Midbrain (tissue), 1 donor: ENCODE results near the gene GDF2.
A peak's percentile ranks its signal among the peaks of the same experiment; 100 is the strongest.

Experiments used
- DNase-seq: peaks from one replicate; lab custom pipeline; 2025; lab: John Stamatoyannopoulos, UW

The GDF2 gene

DNA sequence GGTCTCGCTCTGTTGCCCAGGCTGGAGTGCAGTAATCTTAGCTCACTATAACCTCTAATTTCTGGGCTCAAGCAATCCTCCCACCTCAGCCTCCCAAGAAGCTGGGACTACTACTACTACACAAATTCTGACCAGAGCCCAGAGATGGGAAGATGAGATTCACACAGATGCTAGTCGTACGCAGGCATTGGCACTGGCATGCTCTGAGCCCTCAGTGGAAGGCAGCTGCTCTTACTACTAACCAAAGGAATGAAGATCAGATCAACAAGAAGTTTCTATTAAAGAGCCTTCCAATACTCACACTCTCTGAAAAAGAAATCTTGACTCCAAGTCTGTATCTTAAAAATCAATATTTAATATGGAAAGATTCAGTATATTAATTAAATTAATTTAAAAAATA lies 10.7 kb downstream of the GDF2 start:
- DNase-seq, result no peak

DNA sequence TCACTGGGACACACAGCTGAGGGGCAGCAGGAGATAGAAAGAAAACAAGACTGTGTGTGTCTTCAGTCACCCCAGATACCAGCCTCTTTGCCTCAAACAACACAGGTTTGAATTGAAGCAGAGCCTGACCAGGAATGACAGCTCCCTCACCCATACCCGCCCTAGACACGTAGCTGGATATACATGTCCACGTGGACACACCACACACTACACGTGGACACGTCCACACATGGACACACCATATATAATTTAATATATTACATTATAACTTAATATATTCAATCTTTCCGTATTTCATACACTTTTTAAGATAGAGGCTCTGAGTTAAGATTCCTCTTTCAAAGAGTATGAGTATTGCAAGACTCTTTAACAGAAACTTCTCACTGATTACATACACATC lies 11.3 kb downstream of the GDF2 start:
- no peak for DNase-seq

DNA sequence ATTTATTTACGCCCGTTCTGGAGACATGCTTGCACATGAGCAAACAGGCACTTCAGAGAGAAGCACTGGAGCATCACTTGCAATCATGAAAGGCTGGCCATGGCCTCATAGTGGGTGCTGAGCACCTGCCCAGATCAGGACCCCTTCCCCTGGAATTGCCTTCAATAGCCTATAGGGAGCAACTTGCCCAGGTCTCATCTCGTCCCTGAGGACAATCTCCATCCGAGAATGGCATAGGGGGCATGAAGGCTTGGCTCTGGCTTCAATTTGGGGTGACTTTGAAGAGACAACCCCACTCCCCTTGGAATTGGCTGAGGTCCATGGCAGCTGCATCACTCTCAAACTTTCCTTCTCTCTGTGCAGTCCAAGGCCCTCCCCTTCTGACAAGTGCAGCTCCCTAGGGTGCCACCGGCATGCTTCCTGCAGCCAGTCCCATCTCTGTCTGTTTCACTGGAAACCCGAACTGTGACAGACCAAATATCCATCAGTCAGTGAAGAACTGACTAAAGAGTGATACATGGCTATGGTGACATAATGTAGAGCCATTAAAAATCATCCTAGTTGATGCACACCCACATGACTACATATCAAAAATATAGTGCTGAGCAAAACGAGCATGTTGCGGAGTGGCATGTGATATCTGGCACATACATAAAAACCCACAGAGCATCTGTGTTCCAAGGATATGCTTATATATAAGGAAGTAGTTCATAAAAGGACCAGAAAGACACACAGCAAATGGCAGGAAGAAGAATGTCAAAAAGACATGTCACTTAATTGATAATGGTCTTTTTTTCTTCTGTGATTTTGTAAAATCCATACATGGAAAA lies 12.4 kb downstream of the GDF2 start:
- no peak for DNase-seq

DNA sequence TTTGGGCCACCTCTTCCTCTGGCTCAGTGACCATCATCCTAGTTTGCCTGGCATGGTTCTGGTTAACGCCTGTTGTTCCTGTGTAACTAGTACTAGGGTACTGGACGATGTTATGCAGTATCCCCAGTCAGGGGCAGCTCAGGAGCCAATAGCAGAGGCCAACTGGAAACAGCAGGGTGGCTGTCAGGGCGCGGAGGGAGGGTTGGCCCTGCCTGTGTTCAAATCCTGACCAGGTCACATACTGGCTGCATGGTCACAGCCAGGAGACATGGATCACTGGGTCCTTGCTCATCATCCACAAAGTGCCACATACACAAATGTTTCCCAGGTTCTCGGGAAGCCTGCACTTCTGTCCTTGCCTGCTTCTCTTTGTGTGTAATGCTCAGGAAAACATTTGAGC lies 13.7 kb downstream of the GDF2 start:
- DNase-seq, result no peak

DNA sequence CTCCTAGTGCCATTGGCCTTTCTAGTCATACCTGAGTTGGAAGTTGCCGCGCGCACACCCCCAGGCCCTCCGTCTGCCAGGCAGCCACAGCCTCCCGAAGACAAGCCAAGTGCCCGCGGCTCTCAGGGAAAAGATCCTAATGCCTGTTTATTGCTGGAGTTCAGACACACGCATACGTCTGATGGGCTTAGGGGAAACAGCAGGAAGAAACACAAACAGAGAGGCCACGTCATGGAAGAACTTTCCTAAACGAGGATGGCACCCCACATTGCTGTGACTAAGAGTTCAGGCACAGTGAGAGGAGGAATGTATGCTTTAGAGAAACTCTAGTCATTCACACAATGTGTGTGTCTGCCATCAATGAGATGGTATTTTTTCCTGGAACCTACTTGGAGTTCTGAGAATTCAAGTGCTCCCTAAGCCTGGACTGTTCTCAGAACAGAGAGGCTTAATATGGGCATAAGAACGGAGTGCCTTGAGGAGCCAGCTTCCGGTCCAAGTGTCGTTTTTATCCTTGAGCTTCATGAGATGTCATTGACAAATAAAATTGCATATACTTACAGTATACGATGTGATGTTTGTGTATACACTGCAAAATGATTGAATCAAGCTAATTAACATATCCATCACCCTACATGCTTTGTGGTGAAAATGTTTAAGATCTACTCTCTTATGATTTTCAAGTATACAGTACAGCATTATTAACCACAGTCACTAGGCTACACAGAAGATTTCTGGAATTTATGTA lies 14.3 kb downstream of the GDF2 start:
- DNase-seq, result no peak

DNA sequence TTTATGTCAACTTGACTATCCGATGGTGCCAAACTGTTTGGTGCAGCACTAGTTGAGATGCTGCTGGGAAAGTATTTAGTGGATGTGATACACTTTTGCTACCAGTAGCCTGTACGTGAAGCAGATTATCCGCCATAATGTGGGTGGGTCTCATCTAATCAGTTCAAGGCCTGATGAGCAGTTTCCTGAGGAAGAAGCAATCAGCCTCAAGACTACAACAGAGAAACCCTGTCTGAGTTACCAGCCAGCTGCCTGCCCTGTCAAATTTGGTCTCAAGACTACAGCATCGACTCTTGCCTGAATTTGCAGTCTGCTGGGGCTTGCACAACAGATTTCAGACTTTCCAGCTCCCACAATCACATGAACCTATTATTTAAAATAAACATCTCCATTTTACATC lies 15.1 kb downstream of the GDF2 start:
- DNase-seq, result no peak

DNA sequence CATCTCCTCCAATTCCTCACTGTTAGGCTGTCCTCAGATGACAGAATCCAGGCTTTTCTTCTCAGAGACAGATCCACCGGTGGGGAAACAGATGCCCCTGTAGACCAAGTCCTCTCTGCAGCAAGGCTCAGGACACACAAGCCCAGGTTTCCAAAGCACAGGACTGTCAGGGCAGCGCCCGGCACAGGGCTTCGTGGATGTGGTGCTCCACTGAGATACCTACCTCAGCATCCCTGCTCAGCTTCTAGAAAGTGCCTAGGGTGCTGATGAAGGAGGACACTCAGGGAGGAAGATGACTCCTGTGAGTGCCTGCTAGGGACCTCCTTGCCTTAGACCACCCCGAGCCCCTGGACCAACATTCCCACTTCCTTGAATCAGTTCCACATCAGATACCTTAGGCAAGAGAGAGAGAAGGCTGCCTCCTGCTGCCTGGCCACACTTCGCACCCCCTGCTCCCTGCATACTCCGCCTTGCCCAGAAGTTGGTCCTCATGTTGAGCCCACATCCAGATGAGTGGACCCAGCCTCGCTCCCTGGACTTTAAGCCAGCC lies 17.0 kb downstream of the GDF2 start:
- DNase-seq, result no peak

DNA sequence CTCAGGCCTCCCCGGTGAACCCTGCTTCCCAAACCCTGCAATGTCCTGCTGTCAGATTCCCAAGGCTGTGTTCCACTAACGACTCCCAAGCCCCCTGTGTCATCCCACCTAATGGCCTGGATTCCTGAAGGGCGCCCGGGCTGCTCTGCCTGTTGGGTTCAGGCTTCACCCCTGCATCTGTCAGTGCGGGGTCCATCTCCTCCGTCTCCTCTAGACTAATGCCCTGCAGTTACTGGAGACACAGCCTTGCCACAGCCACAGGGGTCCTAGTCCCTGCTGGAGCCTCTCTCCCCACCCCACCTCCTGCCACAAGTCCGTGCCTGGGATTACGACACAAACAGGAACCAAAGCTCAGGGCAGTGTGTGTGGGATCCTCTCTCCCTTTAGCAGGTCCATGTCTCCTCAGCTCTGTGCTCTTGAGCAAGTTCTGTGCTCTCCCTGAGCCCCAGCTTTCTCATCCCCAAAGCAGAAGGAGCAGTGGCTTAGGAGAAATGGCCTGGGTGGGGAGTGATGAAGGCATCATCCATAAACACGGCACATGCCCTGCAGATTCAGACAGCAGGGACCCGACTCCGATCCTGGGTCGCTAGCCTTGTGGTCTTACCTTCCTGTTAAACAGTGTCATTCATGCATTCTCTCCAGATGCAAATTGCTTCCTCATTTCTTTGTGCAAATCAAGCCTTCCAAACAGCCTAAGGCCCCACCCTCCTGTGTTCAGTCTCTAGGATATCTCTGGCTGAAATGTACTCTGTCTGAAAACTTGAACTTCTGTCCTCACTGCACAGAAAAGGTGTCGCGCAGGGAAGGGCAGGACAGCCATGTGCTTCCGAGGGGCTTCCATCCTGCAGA lies 17.7 kb downstream of the GDF2 start:
- DNase-seq, result no peak

DNA sequence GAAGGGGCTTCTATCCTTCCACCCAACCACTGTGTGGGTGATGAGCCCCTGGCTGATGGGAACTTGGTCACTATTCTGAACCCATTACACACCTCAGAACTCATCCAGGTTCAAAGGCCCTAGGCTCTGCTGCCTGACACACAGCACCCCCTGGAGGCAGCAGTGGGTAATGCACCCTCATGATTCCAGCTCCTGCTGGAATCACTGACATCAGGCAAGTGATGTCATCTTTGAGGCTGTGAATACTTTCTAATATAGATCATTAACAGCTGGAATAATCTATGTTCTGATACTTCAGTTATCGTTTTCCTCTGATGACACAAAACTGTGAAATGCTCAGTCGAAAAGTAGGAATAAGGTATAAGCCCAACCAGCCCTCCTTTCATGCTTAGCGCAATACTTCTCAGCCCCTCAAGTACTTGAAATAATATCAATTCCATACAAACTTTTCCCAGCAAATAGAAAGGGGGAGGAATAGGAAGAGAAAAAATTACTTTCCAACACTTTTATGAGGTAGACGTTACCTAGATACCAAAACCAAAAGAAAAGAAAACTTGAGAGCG lies 18.4 kb downstream of the GDF2 start:
- peak; percentile 40 for DNase-seq

DNA sequence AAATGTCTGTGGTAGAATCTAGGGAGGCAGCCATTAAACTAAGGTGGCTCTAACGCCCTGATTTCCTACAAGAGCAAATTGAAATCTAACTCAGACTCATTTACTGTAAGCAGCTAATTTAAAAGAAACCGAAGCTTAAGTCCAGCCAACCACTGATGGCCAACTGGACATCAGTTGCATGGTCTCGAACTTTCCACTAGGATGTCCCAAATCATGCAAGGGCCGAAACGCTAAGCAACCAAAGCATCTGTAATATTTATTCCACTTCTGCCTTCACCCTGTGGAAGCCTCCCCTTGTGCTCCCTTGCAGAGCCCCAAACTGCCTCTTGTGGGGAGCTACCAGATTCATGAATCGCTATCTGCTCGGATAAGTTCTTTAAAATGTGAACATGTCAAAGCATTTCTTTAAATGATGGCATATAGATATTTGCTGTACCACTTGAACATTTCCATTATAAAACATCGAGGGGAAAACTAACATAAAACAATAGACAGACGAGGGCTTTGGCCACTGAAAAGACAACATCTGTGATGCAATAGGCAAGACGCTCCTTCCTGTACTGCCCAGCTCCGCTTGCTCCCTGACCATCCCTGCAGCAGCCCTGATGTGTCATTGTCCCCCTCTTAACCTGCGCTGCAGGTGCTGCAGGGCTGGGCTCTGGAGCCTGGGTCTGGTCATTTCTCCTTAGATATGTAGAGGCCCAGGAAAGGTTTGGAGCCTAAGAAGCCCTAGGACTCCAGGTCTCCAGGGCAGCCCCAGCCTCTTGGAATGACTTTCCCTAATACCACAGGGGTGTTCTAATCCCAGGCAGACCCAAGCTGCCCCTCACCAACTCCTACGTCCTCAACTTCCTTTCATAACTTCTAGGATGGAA lies 23.0 kb downstream of the GDF2 start:
- no peak for DNase-seq

DNA sequence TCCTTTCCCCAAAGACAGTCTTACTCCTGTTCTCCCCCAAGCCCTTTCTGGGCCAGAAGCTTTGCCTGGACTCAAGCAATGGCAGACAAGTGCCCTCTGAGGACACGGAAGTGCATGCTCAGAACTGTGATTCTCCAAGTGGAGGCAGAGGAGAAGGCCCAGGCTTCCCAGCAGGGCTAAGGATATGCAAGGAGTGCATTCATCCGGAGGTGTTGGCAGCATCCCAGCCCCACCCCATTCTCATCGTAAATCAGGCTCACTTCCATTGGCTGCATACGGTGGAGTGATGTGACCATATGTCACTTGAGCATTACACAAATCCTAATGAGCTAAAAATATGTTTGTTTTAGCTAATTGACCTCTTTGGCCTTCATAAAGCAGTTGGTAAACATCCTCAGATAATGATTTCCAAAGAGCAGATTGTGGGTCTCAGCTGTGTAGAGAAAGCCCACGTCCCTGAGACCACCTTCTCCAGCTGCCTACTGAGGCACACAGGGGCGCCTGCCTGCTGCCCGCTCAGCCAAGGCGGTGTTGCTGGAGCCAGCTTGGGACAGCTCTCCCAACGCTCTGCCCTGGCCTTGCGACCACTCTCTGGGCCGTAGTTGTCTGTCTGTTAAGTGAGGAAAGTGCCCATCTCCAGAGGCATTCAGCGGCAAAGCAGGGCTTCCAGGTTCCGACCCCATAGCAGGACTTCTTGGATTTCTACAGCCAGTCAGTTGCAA lies 24.5 kb downstream of the GDF2 start:
- DNase-seq, result no peak

DNA sequence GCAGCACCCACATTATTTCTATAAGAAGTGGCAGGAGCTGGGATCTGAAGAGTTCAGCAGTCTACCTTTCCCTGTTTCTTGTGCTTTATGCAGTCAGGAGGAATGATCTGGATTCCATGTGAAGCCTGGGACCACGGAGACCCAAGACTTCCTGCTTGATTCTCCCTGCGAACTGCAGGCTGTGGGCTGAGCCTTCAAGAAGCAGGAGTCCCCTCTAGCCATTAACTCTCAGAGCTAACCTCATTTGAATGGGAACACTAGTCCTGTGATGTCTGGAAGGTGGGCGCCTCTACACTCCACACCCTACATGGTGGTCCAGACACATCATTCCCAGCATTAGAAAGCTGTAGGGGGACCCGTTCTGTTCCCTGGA lies 25.0 kb downstream of the GDF2 start:
- DNase-seq, result no peak

DNA sequence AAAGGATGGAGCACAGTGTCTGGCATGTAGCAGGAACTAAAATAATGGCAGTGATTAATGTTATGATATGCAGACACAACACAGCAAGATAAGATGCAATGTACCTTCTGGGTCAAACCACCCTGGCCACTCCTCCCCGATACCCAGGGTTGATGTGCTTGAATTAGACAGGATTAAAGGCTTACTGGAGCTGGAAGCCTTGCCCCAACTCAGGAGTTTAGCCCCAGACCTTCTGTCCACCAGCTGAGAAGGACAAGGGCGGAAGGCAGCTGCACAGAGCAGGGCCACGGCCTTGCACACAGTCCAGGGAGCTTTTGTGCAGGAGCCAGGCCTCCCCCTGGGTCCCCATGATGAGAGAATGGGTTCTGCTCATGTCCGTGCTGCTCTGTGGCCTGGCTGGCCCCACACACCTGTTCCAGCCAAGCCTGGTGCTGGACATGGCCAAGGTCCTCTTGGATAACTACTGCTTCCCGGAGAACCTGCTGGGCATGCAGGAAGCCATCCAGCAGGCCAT lies 25.9 kb downstream of the GDF2 start, which contains the start of gene RBP3:
Gene RBP3 (plus strand): TSS at position 226 of the 514 bp plus-strand sequence. CDS start 122 bp downstream, at position 348.
- no peak for DNase-seq

DNA sequence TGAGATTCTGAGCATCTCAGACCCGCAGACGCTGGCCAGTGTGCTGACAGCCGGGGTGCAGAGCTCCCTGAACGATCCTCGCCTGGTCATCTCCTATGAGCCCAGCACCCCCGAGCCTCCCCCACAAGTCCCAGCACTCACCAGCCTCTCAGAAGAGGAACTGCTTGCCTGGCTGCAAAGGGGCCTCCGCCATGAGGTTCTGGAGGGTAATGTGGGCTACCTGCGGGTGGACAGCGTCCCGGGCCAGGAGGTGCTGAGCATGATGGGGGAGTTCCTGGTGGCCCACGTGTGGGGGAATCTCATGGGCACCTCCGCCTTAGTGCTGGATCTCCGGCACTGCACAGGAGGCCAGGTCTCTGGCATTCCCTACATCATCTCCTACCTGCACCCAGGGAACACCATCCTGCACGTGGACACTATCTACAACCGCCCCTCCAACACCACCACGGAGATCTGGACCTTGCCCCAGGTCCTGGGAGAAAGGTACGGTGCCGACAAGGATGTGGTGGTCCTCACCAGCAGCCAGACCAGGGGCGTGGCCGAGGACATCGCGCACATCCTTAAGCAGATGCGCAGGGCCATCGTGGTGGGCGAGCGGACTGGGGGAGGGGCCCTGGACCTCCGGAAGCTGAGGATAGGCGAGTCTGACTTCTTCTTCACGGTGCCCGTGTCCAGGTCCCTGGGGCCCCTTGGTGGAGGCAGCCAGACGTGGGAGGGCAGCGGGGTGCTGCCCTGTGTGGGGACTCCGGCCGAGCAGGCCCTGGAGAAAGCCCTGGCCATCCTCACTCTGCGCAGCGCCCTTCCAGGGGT lies 26.6 kb downstream of the GDF2 start:
- no peak for DNase-seq

DNA sequence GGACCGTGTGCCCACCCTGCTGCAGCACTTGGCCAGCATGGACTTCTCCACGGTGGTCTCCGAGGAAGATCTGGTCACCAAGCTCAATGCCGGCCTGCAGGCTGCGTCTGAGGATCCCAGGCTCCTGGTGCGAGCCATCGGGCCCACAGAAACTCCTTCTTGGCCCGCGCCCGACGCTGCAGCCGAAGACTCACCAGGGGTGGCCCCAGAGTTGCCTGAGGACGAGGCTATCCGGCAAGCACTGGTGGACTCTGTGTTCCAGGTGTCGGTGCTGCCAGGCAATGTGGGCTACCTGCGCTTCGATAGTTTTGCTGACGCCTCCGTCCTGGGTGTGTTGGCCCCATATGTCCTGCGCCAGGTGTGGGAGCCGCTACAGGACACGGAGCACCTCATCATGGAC lies 27.3 kb downstream of the GDF2 start:
- DNase-seq, result no peak

DNA sequence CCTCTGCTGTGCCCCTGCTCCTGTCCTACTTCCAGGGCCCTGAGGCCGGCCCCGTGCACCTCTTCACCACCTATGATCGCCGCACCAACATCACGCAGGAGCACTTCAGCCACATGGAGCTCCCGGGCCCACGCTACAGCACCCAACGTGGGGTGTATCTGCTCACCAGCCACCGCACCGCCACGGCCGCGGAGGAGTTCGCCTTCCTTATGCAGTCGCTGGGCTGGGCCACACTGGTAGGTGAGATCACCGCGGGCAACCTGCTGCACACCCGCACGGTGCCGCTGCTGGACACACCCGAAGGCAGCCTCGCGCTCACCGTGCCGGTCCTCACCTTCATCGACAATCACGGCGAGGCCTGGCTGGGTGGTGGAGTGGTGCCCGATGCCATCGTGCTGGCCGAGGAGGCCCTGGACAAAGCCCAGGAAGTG lies 27.7 kb downstream of the GDF2 start:
- no peak for DNase-seq

DNA sequence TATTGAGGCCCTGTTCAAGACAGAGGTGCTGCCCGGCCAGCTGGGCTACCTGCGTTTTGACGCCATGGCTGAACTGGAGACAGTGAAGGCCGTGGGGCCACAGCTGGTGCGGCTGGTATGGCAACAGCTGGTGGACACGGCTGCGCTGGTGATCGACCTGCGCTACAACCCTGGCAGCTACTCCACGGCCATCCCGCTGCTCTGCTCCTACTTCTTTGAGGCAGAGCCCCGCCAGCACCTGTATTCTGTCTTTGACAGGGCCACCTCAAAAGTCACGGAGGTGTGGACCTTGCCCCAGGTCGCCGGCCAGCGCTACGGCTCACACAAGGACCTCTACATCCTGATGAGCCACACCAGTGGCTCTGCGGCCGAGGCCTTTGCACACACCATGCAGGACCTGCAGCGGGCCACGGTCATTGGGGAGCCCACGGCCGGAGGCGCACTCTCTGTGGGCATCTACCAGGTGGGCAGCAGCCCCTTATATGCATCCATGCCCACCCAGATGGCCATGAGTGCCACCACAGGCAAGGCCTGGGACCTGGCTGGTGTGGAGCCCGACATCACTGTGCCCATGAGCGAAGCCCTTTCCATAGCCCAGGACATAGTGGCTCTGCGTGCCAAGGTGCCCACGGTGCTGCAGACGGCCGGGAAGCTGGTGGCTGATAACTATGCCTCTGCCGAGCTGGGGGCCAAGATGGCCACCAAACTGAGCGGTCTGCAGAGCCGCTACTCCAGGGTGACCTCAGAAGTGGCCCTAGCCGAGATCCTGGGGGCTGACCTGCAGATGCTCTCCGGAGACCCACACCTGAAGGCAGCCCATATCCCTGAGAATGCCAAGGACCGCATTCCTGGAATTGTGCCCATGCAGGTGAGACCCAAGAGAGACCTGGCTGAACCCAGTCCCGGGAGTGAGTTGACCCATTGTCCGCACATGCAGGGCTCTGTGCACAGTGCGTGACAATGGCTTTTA lies 28.7 kb downstream of the GDF2 start:
- no peak for DNase-seq
